SK-N-SH (cell line): ENCODE measurements around the gene ESPNL. TPM values are rescaled to one million over a fixed set of nuclear protein-coding genes. Genes with fewer than 3 reads are reported as not detected.

Experiments used
- CTCF ChIA-PET: fragments of 300-600, 350-600 bp; formaldehyde crosslinking; extraction: SDS; loops from one replicate; lab custom pipeline; 2021; lab: Yijun Ruan, JAX
- POLR2A ChIA-PET: fragments of 350-600 bp; sonication (Branson Sonifier 250); formaldehyde crosslinking; extraction: SDS; loops from one replicate; lab custom pipeline; 2020; ENCODE audit warnings: antibody characterized with exemption, inconsistent platforms; lab: Yijun Ruan, JAX
- DNase-seq: peaks from one replicate; pipeline ENCODE4 v3.0.0; 2012
- H2AFZ ChIP-seq: fragments of 200-600 bp; sonication (generic); 2 replicates; pipeline ENCODE4 v1.8.1; 2016; ENCODE audit warnings: antibody characterized with exemption, mild to moderate bottlenecking, low read depth
- H3F3A ChIP-seq: fragments of 200-600 bp; sonication (generic); replicated peaks from 2 replicates; pipeline ENCODE3; 2016; ENCODE audit warnings: antibody characterized with exemption, mild to moderate bottlenecking; ENCODE audit not compliant: insufficient read depth
- H3K27ac ChIP-seq, 2 experiments: fragments of 200-500 bp in 1 of 2; fragments of 200-600 bp in 1 of 2; sonication (Bioruptor generic) in 1 of 2; sonication (generic), shearing (Covaris generic) in 1 of 2; 2 replicates each; pipeline versions ENCODE4 v1.5.1 to v1.6.1; 2014 to 2016; ENCODE audit warnings: low read depth in 2 of 2, inconsistent platforms in 1 of 2, low read length in 1 of 2, mild to moderate bottlenecking in 1 of 2, mixed read lengths in 1 of 2
- H3K27me3 ChIP-seq: fragments of 200-600 bp; sonication (generic), shearing (Covaris generic); 2 replicates; pipeline ENCODE4 v1.6.1; 2016; ENCODE audit warnings: mixed run types; ENCODE audit not compliant: insufficient read depth
- H3K36me3 ChIP-seq, 2 experiments: fragments of 200-500 bp in 1 of 2; fragments of 200-600 bp in 1 of 2; sonication (Bioruptor generic) in 1 of 2; sonication (generic) in 1 of 2; replicated peaks in 1 of 2; 2 replicates each; pipeline versions ENCODE3 to v1.5.1; 2014 to 2016; ENCODE audit warnings: low read length in 1 of 2, mild to moderate bottlenecking in 1 of 2; ENCODE audit not compliant: insufficient read depth in 2 of 2, control insufficient read depth in 1 of 2
- H3K4me1 ChIP-seq, 2 experiments: fragments of 200-500 bp in 1 of 2; fragments of 200-600 bp in 1 of 2; sonication (Bioruptor generic) in 1 of 2; sonication (generic), shearing (Covaris generic) in 1 of 2; 2 replicates each; pipeline versions ENCODE4 v1.5.1 to v1.6.1; 2014 to 2016; ENCODE audit warnings: low read depth in 1 of 2, low read length in 1 of 2, mixed run types in 1 of 2; ENCODE audit not compliant: insufficient read depth in 2 of 2, control insufficient read depth in 1 of 2
- H3K4me2 ChIP-seq: fragments of 200-600 bp; sonication (generic), shearing (Covaris generic); 2 replicates; pipeline ENCODE4 v1.6.1; 2017; ENCODE audit warnings: mixed run types
- H3K4me3 ChIP-seq, 2 experiments: fragments of 200-500 bp in 1 of 2; fragments of 200-600 bp in 1 of 2; sonication (Bioruptor generic) in 1 of 2; sonication (generic), shearing (Covaris generic) in 1 of 2; 2 replicates each; pipeline versions ENCODE4 v1.5.1 to v1.8.1; 2014 to 2016; ENCODE audit warnings: low read depth in 2 of 2, inconsistent platforms in 1 of 2, low read length in 1 of 2, mild to moderate bottlenecking in 1 of 2, mixed read lengths in 1 of 2, moderate library complexity in 1 of 2
- H3K79me2 ChIP-seq: fragments of 200-600 bp; sonication (generic); 2 replicates; pipeline ENCODE4 v1.8.1; 2017; ENCODE audit warnings: mild to moderate bottlenecking; ENCODE audit not compliant: insufficient read depth
- H3K9ac ChIP-seq: fragments of 200-600 bp; sonication (generic); 2 replicates; pipeline ENCODE4 v1.6.1; 2017; ENCODE audit warnings: mixed run types
- H3K9me2 ChIP-seq: fragments of 200-600 bp; sonication (generic); 2 replicates; pipeline ENCODE4 v1.6.1; 2017; ENCODE audit warnings: mixed run types
- H3K9me3 ChIP-seq: fragments of 200-600 bp; sonication (generic); 2 replicates; pipeline ENCODE4 v1.6.1; 2017; ENCODE audit warnings: mixed run types, mild to moderate bottlenecking, moderate library complexity
- H4K20me1 ChIP-seq: fragments of 200-600 bp; sonication (generic); 2 replicates; pipeline ENCODE4 v1.6.1; 2017; ENCODE audit warnings: mild to moderate bottlenecking, mixed run types; ENCODE audit not compliant: insufficient read depth
- CHD2 ChIP-seq: fragments of 150-350 bp; IDR thresholded peaks from 2 replicates; pipeline ENCODE4 v1.6.1; 2018; ENCODE audit warnings: low read length; ENCODE audit not compliant: partially characterized antibody
- ELF1 ChIP-seq: IDR thresholded peaks from 2 replicates; pipeline ENCODE4 v1.4.0; 2012
- EP300 ChIP-seq, 2 experiments: IDR thresholded peaks; 2 replicates each; pipeline versions ENCODE4 v1.4.0 to v1.6.1; 2012; ENCODE audit warnings: borderline replicate concordance in 1 of 2, low read depth in 1 of 2, low read length in 1 of 2
- FOSL2 ChIP-seq: IDR thresholded peaks from 2 replicates; pipeline ENCODE4 v1.4.0; 2012; ENCODE audit warnings: low read depth, mild to moderate bottlenecking, moderate library complexity, borderline replicate concordance
- FOXM1 ChIP-seq: IDR thresholded peaks from 2 replicates; pipeline ENCODE4 v1.4.0; 2012; ENCODE audit warnings: low read depth, mild to moderate bottlenecking
- GATA2 ChIP-seq: sonication (generic); formaldehyde crosslinking; IDR thresholded peaks from 2 replicates; pipeline ENCODE4 v1.5.0; 2020; ENCODE audit warnings: mild to moderate bottlenecking, missing genetic modification reagents
- JUND ChIP-seq: IDR thresholded peaks from 2 replicates; pipeline ENCODE4 v1.4.0; 2012
- MXI1 ChIP-seq: IDR thresholded peaks from 2 replicates; pipeline ENCODE4 v1.6.1; 2012; ENCODE audit warnings: mild to moderate bottlenecking, low read depth, low read length, improper control_type of control experiment
- PBX3 ChIP-seq: IDR thresholded peaks from 2 replicates; pipeline ENCODE4; 2012
- RAD21 ChIP-seq: IDR thresholded peaks from 2 replicates; pipeline ENCODE4 v1.6.1; 2012; ENCODE audit warnings: mild to moderate bottlenecking, low read length
- RCOR1 ChIP-seq: fragments of 150-350 bp; IDR thresholded peaks from 2 replicates; pipeline ENCODE4 v1.6.1; 2017; ENCODE audit warnings: antibody characterized with exemption, low read length
- REST ChIP-seq: IDR thresholded peaks from 2 replicates; pipeline ENCODE4 v1.6.1; 2012; ENCODE audit warnings: mild to moderate bottlenecking, low read depth, low read length, moderate library complexity
- TCF12 ChIP-seq: IDR thresholded peaks from 2 replicates; pipeline ENCODE4 v1.4.0; 2012
- TEAD4 ChIP-seq: IDR thresholded peaks from 2 replicates; pipeline ENCODE4 v1.4.0; 2012; ENCODE audit warnings: mild to moderate bottlenecking, borderline replicate concordance; ENCODE audit not compliant: insufficient read depth
- USF1 ChIP-seq: IDR thresholded peaks from 2 replicates; pipeline ENCODE4 v1.4.0; 2012; ENCODE audit warnings: low read depth, borderline replicate concordance
- USF2 ChIP-seq: fragments of 150-350 bp; IDR thresholded peaks from 2 replicates; pipeline ENCODE4 v1.6.1; 2017; ENCODE audit warnings: antibody characterized with exemption, low read length, low read depth, borderline replicate concordance
- ZBTB33 ChIP-seq: IDR thresholded peaks from 2 replicates; pipeline ENCODE4 v1.4.0; 2012; ENCODE audit warnings: low read depth, borderline replicate concordance
- WGBS: methylation state at CpG from one replicate; pipeline ENCODE4 v1.1.6; 2017; ENCODE audit warnings: low lambda C conversion rate; 5-methylcytosine and 5-hydroxymethylcytosine counted together
- polyA plus RNA-seq, 3 experiments: library from polyadenylated mRNA; depleted of rRNA; stranded (reverse); fragments of >200 nt; gene quantifications; 2 replicates each; pipeline ENCODE4 v1.2.3, GENCODE V29; 2012

ESPNL gene
- polyA plus RNA-seq, 1 of the 3 experiments (the other 2 are of a cell fraction) = 0.05 TPM

- no peaks in the 10 kb centered on the region for H3K9me3 ChIP-seq
- peaks cover 3% of the 10 kb centered on the region for H3F3A ChIP-seq
- TF ChIP-seq USF1 = no peak
- TF ChIP-seq FOSL2 = no peak
- no peak for TF ChIP-seq JUND
- TF ChIP-seq TCF12 = no peak
- no peak for TF ChIP-seq MXI1
- no peak for TF ChIP-seq RAD21
- no peak for TF ChIP-seq EP300 (IDR thresholded peaks at IDR 0.05; ENCODE audit: borderline replicate concordance in 1 of 2, low read depth in 1 of 2, low read length in 1 of 2)
- TF ChIP-seq USF2 = no peak
- TF ChIP-seq GATA2 = no peak
- TF ChIP-seq RCOR1 = no peak
- no peak for TF ChIP-seq PBX3
- H4K20me1 ChIP-seq = no peaks in the 10 kb centered on the region
- 94% methylated on average over 5 of the region's 5 CpGs for WGBS
- no peak overlapping the region for H2AFZ ChIP-seq
- ChIA-PET CTCF (interaction anchor here (1.0 kb wide), 1 partner anchor 11 kb away, joined by 3 read pairs; no protein-coding TSS in a partner anchor), POLR2A (no interaction called here)
- peaks cover 76 to 84% of the 10 kb centered on the region in 2 experiments for H3K36me3 ChIP-seq
- no peak overlapping the region for H3K27ac ChIP-seq
- H3K27me3 ChIP-seq = no peaks in the 10 kb centered on the region
- DNase-seq = no peak
- no peak overlapping the region for H3K4me3 ChIP-seq
- peaks cover 0 to 5% of the 10 kb centered on the region in 2 experiments; a peak in 1 of 4 replicates for H3K4me1 ChIP-seq
- no peak overlapping the region for H3K9ac ChIP-seq
- no peaks in the 10 kb centered on the region for H3K79me2 ChIP-seq
- H3K9me2 ChIP-seq = no peaks in the 10 kb centered on the region
- H3K4me2 ChIP-seq = no peak overlapping the region
Observed at GRCh38 chr2:238180554-238180953, 80.4 kb downstream of the ESPNL start.

GRCh38 chr2:238182362-238182761 is 82.2 kb downstream of the ESPNL start:
- H3K9me3 ChIP-seq = no peaks in the 10 kb centered on the region
- H3K36me3 ChIP-seq = peaks cover 83 to 84% of the 10 kb centered on the region in 2 experiments
- H3K4me3 ChIP-seq = no peak overlapping the region
- H3K79me2 ChIP-seq = no peaks in the 10 kb centered on the region
- H3K9ac ChIP-seq = no peak overlapping the region
- H3K27ac ChIP-seq = no peak overlapping the region
- H2AFZ ChIP-seq = no peak overlapping the region
- no peaks in the 10 kb centered on the region for H3K27me3 ChIP-seq
- no peaks in the 10 kb centered on the region for H4K20me1 ChIP-seq
- H3K9me2 ChIP-seq = no peaks in the 10 kb centered on the region
- ChIA-PET POLR2A (no interaction called here), CTCF (no interaction called here)
- 85% methylated on average over 6 of the region's 6 CpGs for WGBS
- peaks cover 1% of the 10 kb centered on the region for H3F3A ChIP-seq
- H3K4me1 ChIP-seq = peaks cover 0 to 3% of the 10 kb centered on the region in 2 experiments; a peak in 1 of 4 replicates
- no peak for TF ChIP-seq ELF1
- TF ChIP-seq TEAD4 = no peak
- no peak for TF ChIP-seq REST
- no peak for TF ChIP-seq CHD2
- TF ChIP-seq ZBTB33 = no peak
- TF ChIP-seq FOXM1 = no peak
- TF ChIP-seq RAD21 = no peak
- no peak for DNase-seq
- no peak overlapping the region for H3K4me2 ChIP-seq
